GM18861 (cell line): Measurements from ENCODE around the gene TMEM215.

Experiments used
- ATAC-seq: cut with Tn5 transposase; IDR thresholded peaks from one replicate; pipeline ENCODE4 v1.9.1; 2021; ENCODE audit not compliant: unreplicated experiment

TMEM215 gene

DNA sequence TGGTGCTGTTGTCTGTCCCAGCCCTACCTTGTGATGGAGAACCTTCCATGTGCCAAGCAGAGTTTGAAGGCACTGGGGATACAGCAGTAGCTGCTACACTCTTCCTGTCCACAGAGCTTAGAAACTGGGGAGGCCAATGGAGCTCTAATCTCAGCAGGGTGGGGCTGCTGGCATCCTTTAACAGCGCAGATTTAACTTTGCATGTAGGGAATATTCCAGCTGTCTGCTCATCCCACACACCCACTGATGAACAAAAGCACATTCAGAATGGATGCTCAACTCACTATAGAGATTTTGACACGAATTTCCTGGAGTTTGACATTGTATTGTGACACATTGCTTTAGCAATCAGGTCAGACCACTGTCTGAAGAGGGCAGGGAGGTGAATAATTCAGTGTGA, 49.0 kb downstream of the TMEM215 start:
- no peak for ATAC-seq
